A673 (cell line): ENCODE measurements around the gene CR1. TPM values are rescaled to one million over a fixed set of nuclear protein-coding genes. Genes with fewer than 3 reads are reported as not detected.
"Not testable (repeated sequence)": the region's sequence is repeated elsewhere in the genome, so short reads cannot be mapped to it uniquely, and the experiment has no call there.

Experiments
- BruUV-seq: library from RNA; stranded (reverse); fragments of 400-500 nt; replicated peaks from 2 replicates; lab custom pipeline; 2021; lab: Mats Ljungman, UMichigan
- CTCF ChIA-PET: fragments of 300-600 bp; sonication (Branson Sonifier 250); formaldehyde crosslinking; loops from one replicate; lab custom pipeline; 2022; ENCODE audit warnings: antibody characterized with exemption; lab: Charles Lee
- POLR2A ChIA-PET: fragments of 300-600 bp; sonication (Branson Sonifier 250); formaldehyde crosslinking; loops from one replicate; lab custom pipeline; 2022; ENCODE audit warnings: antibody characterized with exemption; ENCODE audit not compliant: low non-redundant PET; lab: Charles Lee
- DNase-seq: peaks from one replicate; pipeline ENCODE4 v3.0.0-alpha.2; 2015; ENCODE audit warnings: low spot score
- H3K27ac ChIP-seq: fragments of 200-600 bp; sonication (generic); 2 replicates; pipeline ENCODE4 v1.5.1; 2016; ENCODE audit warnings: mixed run types, low read depth, mild to moderate bottlenecking, mixed read lengths, antibody characterized with exemption, low read length; ENCODE audit not compliant: poor library complexity, severe bottlenecking
- H3K27me3 ChIP-seq: fragments of 200-600 bp; sonication (generic); replicated peaks from 2 replicates; pipeline ENCODE4 v1.6.1; 2017; ENCODE audit warnings: mixed run types, low read depth, mild to moderate bottlenecking, mixed read lengths, antibody characterized with exemption, low read length; ENCODE audit not compliant: insufficient read depth, poor library complexity
- H3K36me3 ChIP-seq: fragments of 200-600 bp; sonication (generic); 2 replicates; pipeline ENCODE4 v1.6.1; 2016; ENCODE audit warnings: mixed run types, mild to moderate bottlenecking, mixed read lengths, antibody characterized with exemption, low read length; ENCODE audit not compliant: insufficient read depth, poor library complexity, severe bottlenecking
- H3K4me1 ChIP-seq: fragments of 200-600 bp; sonication (generic); 2 replicates; pipeline ENCODE4 v1.6.1; 2017; ENCODE audit warnings: mixed run types, mild to moderate bottlenecking, mixed read lengths, antibody characterized with exemption, low read length; ENCODE audit not compliant: insufficient read depth, poor library complexity, severe bottlenecking
- H3K4me3 ChIP-seq: fragments of 200-600 bp; sonication (generic); 2 replicates; pipeline ENCODE4 v1.5.1; 2016; ENCODE audit warnings: low read depth, mixed run types, mild to moderate bottlenecking, mixed read lengths, low read length; ENCODE audit not compliant: poor library complexity, severe bottlenecking
- H3K9me3 ChIP-seq: fragments of 200-600 bp; sonication (generic); 2 replicates; pipeline ENCODE4 v1.6.1; 2016; ENCODE audit warnings: mixed run types, low read depth, mild to moderate bottlenecking, mixed read lengths, antibody characterized with exemption, low read length; ENCODE audit not compliant: poor library complexity, severe bottlenecking
- EZH2 ChIP-seq: fragments of 200-600 bp; sonication (generic); IDR thresholded peaks from 2 replicates; pipeline ENCODE4 v1.6.1; 2017; ENCODE audit warnings: borderline replicate concordance, low read depth, mild to moderate bottlenecking, mixed read lengths, antibody characterized with exemption, low read length; ENCODE audit not compliant: poor library complexity, severe bottlenecking
- intact Hi-C: fragments of 100-400 bp; cut with micrococcal nuclease; formaldehyde crosslinking; loops from one replicate; pipeline ENCODE4 v1.10.0; 2022; ENCODE audit not compliant: unreplicated experiment
- total RNA-seq: library from RNA; stranded (reverse); gene quantifications from 2 replicates; pipeline ENCODE4 v1.2.3, GENCODE V29; 2021
- TF ChIP-seq, protein P1 (sequence below): fragments of 300-800, 200-600 bp; sonication (generic); conservative IDR thresholded peaks from 2 replicates; pipeline ENCODE4 v1.5.1; 2017; ENCODE audit warnings: low read depth, mild to moderate bottlenecking, antibody characterized with exemption, low read length, moderate library complexity, mixed read lengths

Gene CR1
- total RNA-seq, 1 experiment from 2014 or later = not detected

DNA sequence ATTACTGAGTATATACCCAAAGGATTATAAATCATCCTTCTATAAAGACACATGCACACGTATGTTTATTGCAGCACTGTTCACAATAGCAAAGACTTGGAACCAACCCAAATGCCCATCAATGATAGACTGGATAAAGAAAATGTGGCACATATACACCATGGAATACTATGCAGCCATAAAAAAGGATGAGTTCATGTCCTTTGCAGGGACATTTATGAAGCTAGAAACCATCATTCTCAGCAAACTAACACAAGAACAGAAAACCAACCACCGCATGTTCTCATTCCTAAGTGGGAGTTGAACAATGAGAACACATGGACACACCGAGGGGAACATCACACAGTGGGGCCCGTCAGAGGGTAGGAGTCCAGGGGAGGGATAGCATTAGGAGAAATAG is 98.1 kb downstream of the CR1 start:
- H3K9me3 ChIP-seq, BruUV-seq, H3K4me3 ChIP-seq, H3K4me1 ChIP-seq, CTCF ChIA-PET, H3K36me3 ChIP-seq, POLR2A ChIA-PET, DNase-seq, intact Hi-C loops, H3K27ac ChIP-seq: not testable (repeated sequence)
- H3K27me3 ChIP-seq = peaks cover 16% of the 10 kb centered on the region

DNA sequence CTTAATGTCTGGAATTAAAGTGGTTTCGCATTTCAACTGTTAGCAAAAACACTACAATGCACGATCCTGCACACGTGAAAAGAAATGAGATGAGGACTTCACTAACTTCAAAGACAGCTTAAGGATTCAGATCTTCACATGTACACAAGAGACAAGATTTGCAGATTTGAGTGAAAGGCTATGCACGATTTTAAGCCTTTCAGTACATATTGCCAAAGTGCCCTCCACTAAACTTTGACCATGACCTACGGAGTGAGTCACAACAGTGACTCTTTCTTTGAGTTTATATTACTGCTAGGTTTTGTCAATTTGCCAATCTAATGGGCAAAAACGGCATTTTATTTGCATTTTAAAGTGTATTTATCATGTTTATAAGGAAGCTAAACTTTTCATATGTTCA is 107.8 kb downstream of the CR1 start:
- ChIA-PET CTCF (no interaction called here), POLR2A (no interaction called here)
- no peak for DNase-seq
- Histone ChIP-seq H3K4me1 (no peaks in the 10 kb centered on the region), H3K27ac (no peak overlapping the region), H3K36me3 (no peaks in the 10 kb centered on the region), H3K9me3 (no peaks in the 10 kb centered on the region), H3K27me3 (peaks cover 62% of the 10 kb centered on the region), H3K4me3 (no peak overlapping the region)
- intact Hi-C loops = no loop called here
- BruUV-seq = no TSS peak
- TF ChIP-seq EZH2 = no peak
- TF ChIP-seq, protein P1, sequence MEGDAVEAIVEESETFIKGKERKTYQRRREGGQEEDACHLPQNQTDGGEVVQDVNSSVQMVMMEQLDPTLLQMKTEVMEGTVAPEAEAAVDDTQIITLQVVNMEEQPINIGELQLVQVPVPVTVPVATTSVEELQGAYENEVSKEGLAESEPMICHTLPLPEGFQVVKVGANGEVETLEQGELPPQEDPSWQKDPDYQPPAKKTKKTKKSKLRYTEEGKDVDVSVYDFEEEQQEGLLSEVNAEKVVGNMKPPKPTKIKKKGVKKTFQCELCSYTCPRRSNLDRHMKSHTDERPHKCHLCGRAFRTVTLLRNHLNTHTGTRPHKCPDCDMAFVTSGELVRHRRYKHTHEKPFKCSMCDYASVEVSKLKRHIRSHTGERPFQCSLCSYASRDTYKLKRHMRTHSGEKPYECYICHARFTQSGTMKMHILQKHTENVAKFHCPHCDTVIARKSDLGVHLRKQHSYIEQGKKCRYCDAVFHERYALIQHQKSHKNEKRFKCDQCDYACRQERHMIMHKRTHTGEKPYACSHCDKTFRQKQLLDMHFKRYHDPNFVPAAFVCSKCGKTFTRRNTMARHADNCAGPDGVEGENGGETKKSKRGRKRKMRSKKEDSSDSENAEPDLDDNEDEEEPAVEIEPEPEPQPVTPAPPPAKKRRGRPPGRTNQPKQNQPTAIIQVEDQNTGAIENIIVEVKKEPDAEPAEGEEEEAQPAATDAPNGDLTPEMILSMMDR = no peak

DNA sequence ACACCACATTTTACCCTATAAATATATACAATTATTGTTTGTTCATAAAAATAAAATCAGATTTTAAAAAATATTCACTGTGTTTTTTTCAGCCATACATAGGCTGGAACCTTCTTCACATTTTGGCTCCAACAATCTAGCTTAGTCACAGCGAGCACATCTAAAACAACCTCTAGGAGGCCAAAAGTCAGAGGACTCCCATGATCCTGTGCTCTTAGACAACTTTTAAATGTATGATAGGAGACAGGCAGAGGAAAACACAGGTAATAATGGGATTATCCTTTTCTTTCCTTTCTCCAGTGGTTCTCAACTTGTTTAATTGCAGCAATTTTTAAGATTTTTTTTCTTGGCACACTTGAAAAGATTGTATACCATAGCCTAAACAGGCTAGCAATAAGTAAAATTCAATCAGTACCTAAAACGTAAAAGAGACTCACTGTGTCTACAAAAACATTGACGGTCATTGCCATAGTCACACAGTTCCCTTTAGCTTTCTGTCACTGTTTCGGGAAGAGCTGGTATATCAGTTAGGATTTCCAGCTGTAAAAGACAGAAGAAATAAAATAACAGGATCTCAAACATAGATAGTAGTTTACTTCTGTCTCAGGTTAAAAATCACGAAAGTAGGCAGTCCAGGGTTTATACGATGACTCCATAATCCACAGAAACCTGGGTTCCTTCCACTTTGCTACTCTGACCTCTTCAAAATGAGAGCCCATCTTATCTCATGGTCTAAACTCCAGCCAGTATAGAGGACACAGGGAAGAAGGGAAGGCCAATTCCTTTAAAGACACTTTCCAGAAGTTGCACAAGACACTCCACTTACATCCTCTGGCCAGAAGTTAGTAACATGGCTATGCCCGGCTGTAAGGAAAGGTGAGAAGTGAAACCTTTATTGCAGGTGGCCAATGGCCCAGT is 109.7 kb downstream of the CR1 start:
- POLR2A ChIA-PET = no interaction called here
- CTCF ChIA-PET = no interaction called here
- intact Hi-C loops = no loop called here

More for the DNA sequence above, 109.7 kb downstream of the CR1 start:
- Histone ChIP-seq H3K4me1 (no peaks in the 10 kb centered on the region), H3K27ac (no peak overlapping the region), H3K27me3 (peaks cover 44% of the 10 kb centered on the region), H3K36me3 (no peaks in the 10 kb centered on the region), H3K9me3 (no peaks in the 10 kb centered on the region), H3K4me3 (no peak overlapping the region)
- TF ChIP-seq, protein P1 = no peak
- no peak for TF ChIP-seq EZH2
- DNase-seq = no peak
- no TSS peak for BruUV-seq
